HG02885 (cell line): ENCODE results near the gene LIMS1.
"Not testable (repeated sequence)": the region's sequence is repeated elsewhere in the genome, so short reads cannot be mapped to it uniquely, and the experiment has no call there.

ENCODE experiments used
- ATAC-seq: cut with Tn5 transposase; IDR thresholded peaks from one replicate; pipeline ENCODE4 v1.9.1; 2021; ENCODE audit warnings: mild to moderate bottlenecking; ENCODE audit not compliant: unreplicated experiment, poor library complexity

Gene LIMS1

GRCh38 chr2:108691447-108691846 is 157.2 kb downstream of the LIMS1 start:
- ATAC-seq, result no peak

- ATAC-seq, result no peak
These were observed 166.9 kb downstream of the LIMS1 start for GRCh38 chr2:108701208-108701607.

- no peak for ATAC-seq
These were observed 167.5 kb downstream of the LIMS1 start for GRCh38 chr2:108701806-108702205.

- no peak for ATAC-seq
These were observed 170.6 kb downstream of the LIMS1 start for GRCh38 chr2:108704871-108705270.

GRCh38 chr2:108707300-108707699 is 173.0 kb downstream of the LIMS1 start:
- ATAC-seq, result no peak

GRCh38 chr2:108716971-108717370 is 182.7 kb downstream of the LIMS1 start:
- not testable (repeated sequence) for ATAC-seq

- peak; percentile 99 for ATAC-seq
These were observed 185.1 kb downstream of the LIMS1 start, which contains the start of gene RANBP2 for GRCh38 chr2:108719149-108720044. Gene RANBP2, plus strand, starts transcription at chr2:108719482. Its CDS starts 125 bp downstream, at chr2:108719607.

GRCh38 chr2:108726048-108726447 is 191.8 kb downstream of the LIMS1 start:
- ATAC-seq, result not testable (repeated sequence)

GRCh38 chr2:108734656-108735055 is 200.4 kb downstream of the LIMS1 start:
- ATAC-seq, result not testable (repeated sequence)
